MCF 10A (cell line): ENCODE measurements around the gene HERC4. TPM values are rescaled to one million over a fixed set of nuclear protein-coding genes. Genes with fewer than 3 reads are reported as not detected.

Source experiments
- BruUV-seq: library from RNA; stranded (reverse); fragments of 400-500 nt; replicated peaks from 2 replicates; lab custom pipeline; 2021; lab: Mats Ljungman, UMichigan
- CTCF ChIA-PET: fragments of 300-600 bp; sonication (Branson Sonifier 250); formaldehyde crosslinking; extraction: SDS; loops from one replicate; lab custom pipeline; 2021; ENCODE audit warnings: antibody characterized with exemption, inconsistent platforms; lab: Yijun Ruan, JAX
- POLR2A ChIA-PET: fragments of 300-600, 350-650 bp; sonication (Branson Sonifier 250); formaldehyde crosslinking; extraction: SDS; loops from one replicate; lab custom pipeline; 2020; ENCODE audit warnings: antibody characterized with exemption, inconsistent platforms; lab: Yijun Ruan, JAX
- DNase-seq: peaks from one replicate; pipeline ENCODE4 v3.0.0-alpha.2; 2018; ENCODE audit not compliant: unreplicated experiment
- H3K27ac Mint-ChIP-seq: one replicate; pipeline ENCODE4 v1.8.0; 2022; ENCODE audit warnings: mild to moderate bottlenecking, low read depth, mixed read lengths; ENCODE audit not compliant: unreplicated experiment
- H3K27me3 Mint-ChIP-seq: one replicate; pipeline ENCODE4 v1.8.0; 2022; ENCODE audit warnings: mixed read lengths; ENCODE audit not compliant: insufficient read depth, unreplicated experiment
- H3K36me3 Mint-ChIP-seq: one replicate; pipeline ENCODE4 v1.8.0; 2022; ENCODE audit warnings: mild to moderate bottlenecking, moderate library complexity, mixed read lengths; ENCODE audit not compliant: insufficient read depth, unreplicated experiment
- H3K4me1 Mint-ChIP-seq: one replicate; pipeline ENCODE4 v1.8.0; 2022; ENCODE audit warnings: mixed read lengths; ENCODE audit not compliant: insufficient read depth, unreplicated experiment
- H3K4me3 Mint-ChIP-seq: one replicate; pipeline ENCODE4 v1.8.0; 2022; ENCODE audit warnings: mild to moderate bottlenecking, moderate library complexity, mixed read lengths; ENCODE audit not compliant: unreplicated experiment
- H3K9me3 Mint-ChIP-seq: one replicate; pipeline ENCODE4 v1.8.0; 2022; ENCODE audit warnings: mixed read lengths; ENCODE audit not compliant: unreplicated experiment
- CTCF ChIP-seq: fragments of 200-600 bp; IDR thresholded peaks from one replicate; pipeline ENCODE4 v1.8.0; 2022; ENCODE audit warnings: antibody characterized with exemption, mild to moderate bottlenecking; ENCODE audit not compliant: unreplicated experiment
- intact Hi-C: fragments of 100-400 bp; cut with micrococcal nuclease; formaldehyde crosslinking; loops from 2 replicates; pipeline ENCODE4 v1.14.1; 2022
- total RNA-seq: library from RNA; stranded (reverse); gene quantifications from 2 replicates; pipeline ENCODE4 v1.2.3, GENCODE V29; 2022

Gene HERC4
- total RNA-seq, 1 experiment from 2014 or later = 57.5 TPM

- intact Hi-C loops = no loop called here
- TF ChIP-seq CTCF = no peak
- ChIA-PET POLR2A (no interaction called here), CTCF (interaction anchor here (0.7 kb wide), 1 partner anchor 48 kb away, joined by 4 read pairs; no protein-coding TSS in a partner anchor)
- no peak overlapping the region for H3K27ac Mint-ChIP-seq
- H3K9me3 Mint-ChIP-seq = no peaks in the 10 kb centered on the region
- peaks cover 51% of the 10 kb centered on the region for H3K36me3 Mint-ChIP-seq
- no peaks in the 10 kb centered on the region for H3K4me1 Mint-ChIP-seq
- DNase-seq = no peak
- H3K4me3 Mint-ChIP-seq = no peak overlapping the region
- no peaks in the 10 kb centered on the region for H3K27me3 Mint-ChIP-seq
- BruUV-seq = no TSS peak
These were observed 64.6 kb downstream of the HERC4 start for GRCh38 chr10:68010426-68010940.

- intact Hi-C loops = no loop called here
- peaks cover 59% of the 10 kb centered on the region for H3K36me3 Mint-ChIP-seq
- no peaks in the 10 kb centered on the region for H3K27me3 Mint-ChIP-seq
- no peak for TF ChIP-seq CTCF
- no peak for DNase-seq
- ChIA-PET POLR2A (no interaction called here), CTCF (interaction anchor here (0.6 to 1.1 kb wide), 2 partner anchors 11 to 341 kb away, joined by 3 read pairs; no protein-coding TSS in a partner anchor)
- H3K4me3 Mint-ChIP-seq = no peak overlapping the region
- BruUV-seq = no TSS peak
- no peaks in the 10 kb centered on the region for H3K4me1 Mint-ChIP-seq
- no peaks in the 10 kb centered on the region for H3K9me3 Mint-ChIP-seq
- peak overlapping the region; percentile 61 for H3K27ac Mint-ChIP-seq
These were observed 67.7 kb downstream of the HERC4 start for GRCh38 chr10:68007356-68007755.

GRCh38 chr10:68001539-68001938 is 73.5 kb downstream of the HERC4 start:
- no peak for TF ChIP-seq CTCF
- CTCF ChIA-PET = no interaction called here

GRCh38 chr10:68001000-68001399 is 74.1 kb downstream of the HERC4 start:
- Mint-ChIP-seq H3K27ac (no peak overlapping the region), H3K4me3 (no peak overlapping the region), H3K36me3 (peaks cover 71% of the 10 kb centered on the region), H3K9me3 (no peaks in the 10 kb centered on the region), H3K4me1 (no peaks in the 10 kb centered on the region), H3K27me3 (no peaks in the 10 kb centered on the region)
- ChIA-PET POLR2A (no interaction called here), CTCF (no interaction called here)
- intact Hi-C loops = no loop called here
- DNase-seq = no peak
- no peak for TF ChIP-seq CTCF
- no TSS peak for BruUV-seq

More at GRCh38 chr10:68001539-68001938, 73.5 kb downstream of the HERC4 start:
- Mint-ChIP-seq H3K36me3 (peaks cover 67% of the 10 kb centered on the region), H3K4me1 (no peaks in the 10 kb centered on the region), H3K4me3 (no peak overlapping the region), H3K27me3 (no peaks in the 10 kb centered on the region), H3K27ac (no peak overlapping the region), H3K9me3 (no peaks in the 10 kb centered on the region)
- POLR2A ChIA-PET = no interaction called here
- BruUV-seq = no TSS peak
- intact Hi-C loops = no loop called here
- no peak for DNase-seq
